Fibroblast of skin of right biceps (primary cell): ENCODE data around the gene PPP1R1B.
A peak's percentile ranks its signal among the peaks of the same experiment; 100 is the strongest.

Source experiments
- DNase-seq: peaks from one replicate; pipeline ENCODE4 v3.0.0-alpha.2; 2013

Gene PPP1R1B

DNA sequence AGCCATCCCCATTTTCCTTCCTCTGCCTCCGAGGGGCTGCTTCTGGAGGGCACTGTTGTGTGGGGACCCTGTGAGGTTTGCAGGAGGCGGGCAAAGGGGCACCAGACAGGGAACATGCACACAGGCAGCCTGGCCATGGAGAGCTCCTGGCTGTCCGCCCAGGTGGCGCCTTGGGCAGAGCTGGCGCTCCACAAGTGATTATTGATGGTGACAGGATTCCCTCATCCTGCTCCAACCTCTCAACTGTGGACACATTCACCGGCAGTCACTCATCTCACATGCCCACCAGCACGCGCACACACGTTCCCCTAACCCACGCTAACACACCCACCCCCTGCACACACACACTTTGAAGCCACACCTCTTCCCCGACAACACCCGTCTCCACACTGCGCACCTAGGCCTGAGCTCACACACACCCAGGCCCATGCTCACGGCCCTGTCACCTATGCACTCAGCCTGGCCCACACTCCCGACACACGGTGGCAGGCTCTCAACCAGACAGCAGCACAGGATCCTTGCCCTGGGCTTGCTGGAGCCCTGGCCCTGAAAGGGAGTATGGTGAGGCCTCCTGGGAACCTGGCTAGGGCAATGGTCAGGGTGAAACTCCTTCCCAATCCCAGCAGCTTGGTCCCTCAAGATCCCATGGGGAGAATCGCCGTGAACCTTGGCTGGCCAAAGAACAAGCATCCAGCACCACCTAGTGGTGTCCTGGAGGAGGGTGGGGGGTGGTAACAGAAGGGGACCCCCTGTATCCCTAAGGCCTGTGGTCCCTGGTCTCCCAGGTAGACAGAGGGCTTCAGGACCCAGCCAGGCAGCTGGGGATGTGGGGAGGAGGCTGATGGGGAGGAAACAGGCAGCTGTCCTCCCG, 45.1 kb downstream of the PPP1R1B start:
- peak; percentile 31 for DNase-seq

DNA sequence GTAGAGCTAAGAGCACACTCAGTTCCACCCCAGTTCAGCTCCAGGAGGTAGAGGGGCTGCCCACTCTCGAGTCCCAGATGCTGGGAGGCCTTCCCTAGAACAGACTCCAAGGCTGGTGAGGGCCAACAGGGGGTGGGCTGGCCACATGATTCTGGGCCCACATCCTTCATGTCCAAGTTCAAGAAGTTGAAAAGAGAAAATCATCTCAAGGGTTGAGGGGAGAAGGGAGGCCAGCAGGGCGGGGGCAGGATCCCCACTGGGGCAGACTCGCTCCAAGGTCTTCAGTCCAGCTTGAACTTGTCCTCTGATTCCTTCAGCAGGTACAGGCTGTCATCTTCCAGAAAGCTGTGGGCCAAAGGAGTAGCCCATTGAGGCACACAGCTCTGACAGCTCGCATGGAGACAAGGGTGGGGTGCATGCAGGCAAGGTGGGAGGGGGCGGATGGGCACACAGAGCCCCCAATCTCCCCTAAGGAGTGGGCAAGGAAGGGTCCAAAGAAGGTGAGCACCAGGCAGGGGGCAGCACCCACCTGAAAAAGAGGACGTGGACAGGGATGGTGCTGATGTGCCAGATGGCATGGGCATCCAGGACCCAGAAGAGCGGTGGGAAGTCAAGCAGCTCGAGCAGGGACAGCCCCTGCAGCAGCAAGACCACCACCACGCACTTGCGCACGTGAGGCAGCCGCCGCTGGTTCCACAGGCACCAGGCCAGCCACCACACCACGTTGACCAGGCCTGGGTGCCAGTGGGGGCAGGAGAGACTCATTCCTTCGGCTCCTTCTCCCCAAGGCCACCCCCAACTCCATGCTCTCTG, 46.0 kb downstream of the PPP1R1B start:
- no peak for DNase-seq

DNA sequence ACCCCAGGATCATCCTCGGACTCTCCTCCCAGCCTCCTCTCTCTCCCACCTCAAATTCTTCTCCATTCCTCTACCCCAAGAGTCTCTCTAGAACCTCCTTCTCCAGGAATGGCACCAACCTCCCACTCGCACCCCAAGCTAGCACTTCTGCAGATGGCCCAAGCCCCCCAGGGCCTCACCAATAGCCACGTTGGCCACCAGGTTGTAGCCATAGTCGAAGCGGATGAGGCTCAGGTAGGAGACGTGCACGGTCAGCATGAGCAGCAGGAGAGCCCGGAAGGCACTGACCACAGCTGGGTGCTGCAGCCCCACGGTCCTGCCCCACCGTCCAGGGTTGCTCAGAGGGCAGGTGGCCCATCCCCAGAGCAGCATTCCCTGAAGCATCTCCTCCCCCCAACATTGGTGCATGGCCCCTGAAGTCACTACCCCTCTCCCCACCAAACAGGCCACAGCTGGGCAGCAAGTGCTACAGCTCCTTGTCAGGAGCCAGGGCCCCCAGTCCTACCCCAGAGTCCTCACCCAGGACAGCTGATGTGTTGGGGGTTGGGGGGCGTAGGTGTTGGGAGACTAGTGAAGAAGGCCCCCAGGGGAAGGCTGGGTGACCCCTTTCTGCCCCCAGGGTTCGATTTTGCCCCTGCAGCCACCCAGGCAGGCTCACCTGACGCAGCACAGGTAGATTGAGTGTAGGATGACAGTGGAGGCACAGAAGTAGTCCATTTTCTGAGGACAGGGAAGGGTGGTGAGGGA, 46.8 kb downstream of the PPP1R1B start:
- no peak for DNase-seq

DNA sequence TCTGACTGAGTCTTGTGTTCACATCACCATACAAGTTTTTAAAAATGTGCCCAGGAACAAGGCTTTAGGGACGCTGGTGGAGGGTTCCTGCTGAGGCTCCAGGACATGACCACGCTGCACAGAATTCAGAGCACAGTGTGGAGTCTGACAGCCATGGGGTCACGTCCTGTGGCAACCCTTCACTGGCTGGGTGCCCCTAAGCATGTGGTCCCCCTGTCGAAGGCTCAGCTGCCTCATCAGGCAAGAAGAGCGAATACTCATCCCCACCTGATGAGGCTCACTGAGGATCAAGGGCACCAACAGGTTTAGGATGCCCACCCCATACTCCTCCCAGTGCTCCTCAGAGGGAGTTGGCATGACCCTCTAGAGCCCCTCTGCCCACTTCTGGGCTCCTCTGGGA, 47.4 kb downstream of the PPP1R1B start:
- no peak for DNase-seq

DNA sequence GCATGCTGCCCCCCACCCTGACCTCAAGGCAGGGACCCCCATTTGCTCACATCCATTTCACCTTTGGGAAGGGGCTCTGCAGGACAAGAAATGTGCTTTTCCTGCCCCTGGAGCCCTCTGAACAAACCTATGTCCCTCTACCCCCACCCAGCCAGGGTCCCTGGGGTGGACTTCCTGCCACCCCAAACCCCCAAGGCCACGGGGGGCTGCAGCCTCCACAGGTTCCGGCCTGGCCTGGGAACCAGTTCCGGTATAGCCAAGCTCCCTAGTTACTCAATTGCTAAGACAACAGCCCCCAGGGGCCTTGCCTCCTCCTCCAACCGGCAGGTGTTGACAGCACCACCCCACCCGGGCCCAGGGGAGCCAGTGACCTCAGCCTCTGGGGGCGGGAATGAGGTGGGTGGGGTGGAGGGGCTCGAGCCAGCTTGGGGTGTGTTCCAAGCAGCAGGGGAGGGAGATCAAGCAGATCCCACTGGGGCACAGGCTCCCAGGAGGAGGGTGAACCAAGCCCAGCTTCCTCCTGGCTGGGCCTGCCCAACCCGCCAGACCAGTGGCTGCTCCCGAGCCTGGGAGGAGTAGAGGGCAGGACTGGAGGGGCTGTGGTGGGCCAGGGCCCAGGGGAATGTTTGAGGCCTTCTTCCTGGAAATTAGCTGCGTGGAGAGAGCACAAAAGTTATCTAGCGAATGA, 48.1 kb downstream of the PPP1R1B start:
- DNase-seq, result no peak

DNA sequence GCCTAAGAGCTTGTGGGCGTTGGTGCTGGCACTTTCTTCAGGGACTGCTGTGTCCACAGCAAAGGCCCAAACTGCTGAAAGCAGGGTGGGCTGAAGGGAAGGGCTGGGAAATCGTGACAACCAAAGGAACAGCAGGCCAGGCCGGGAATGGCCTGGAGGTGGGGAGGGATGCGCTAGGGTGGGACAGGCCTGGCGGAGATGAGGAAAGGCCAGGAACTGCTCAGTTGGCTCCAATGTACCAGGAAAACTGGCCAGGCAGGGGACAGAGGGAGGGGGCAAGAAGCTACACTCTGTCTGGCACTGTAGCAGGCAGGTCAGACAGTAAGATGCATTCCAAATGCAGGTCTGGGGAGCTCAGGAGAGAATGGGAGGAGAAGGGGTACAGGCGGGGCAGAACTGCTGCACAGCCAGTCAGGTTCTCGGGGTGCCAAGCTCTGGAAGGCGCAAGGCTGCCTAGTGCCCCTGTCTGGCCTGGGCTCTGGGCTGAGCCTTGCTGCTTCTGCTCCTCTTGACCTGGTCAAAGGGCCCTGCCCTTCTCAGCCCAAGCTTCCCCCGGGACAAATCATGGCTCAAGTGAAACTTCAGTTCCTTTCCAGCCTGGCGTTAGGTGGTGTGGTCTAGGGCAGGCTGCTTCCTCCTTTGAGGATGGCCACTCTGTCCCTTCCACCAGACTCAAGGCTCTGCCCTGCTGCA, 48.8 kb downstream of the PPP1R1B start:
- no peak for DNase-seq

DNA sequence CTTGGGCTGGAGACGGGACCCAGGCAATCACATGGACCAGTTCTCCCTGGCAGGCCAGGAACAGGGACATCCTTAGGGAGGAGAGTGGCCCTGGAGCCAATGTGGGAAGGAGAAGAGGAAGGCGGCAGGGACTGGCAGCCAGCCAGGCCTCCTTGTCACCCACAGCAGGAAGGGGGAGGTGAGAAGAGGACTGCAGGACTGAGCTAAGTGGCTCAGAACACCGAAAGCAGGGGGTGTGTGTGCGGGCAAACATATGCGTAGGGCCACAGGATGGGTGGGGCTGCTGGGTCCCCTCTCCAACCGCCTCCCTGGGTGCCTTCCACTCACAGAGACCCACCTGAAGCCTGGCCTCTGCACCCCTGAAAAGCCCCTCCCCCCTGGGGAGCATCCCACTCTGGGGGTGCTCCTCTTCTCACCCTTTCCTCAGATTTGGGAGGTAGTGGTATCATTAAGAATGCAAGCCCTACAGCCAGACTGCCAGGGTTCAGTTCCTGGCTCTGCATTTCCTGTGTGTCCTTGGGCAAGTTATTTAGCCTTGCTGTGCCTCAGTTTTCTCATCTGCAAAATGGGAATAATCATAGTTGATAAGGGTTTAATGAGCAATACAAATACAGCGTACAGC, 49.6 kb downstream of the PPP1R1B start:
- peak; percentile 42 for DNase-seq

DNA sequence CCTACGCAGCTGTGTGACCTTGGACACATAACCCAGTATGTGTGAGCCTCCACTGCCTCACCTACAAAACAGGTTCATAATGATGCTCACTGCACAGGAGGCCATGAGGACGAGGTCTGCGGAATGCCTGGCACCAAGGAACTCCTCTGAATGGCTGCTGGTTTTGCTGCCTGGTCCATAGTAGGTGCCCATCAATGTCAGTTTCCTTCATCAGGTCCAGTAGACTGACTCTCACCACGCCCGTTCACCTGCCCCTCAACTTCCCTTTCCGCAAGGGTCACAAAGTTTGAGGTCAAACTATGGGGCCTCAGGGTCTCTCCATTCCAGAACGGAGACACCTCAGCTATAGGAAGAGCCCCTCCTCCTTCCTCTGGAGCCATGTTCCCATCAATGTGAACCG, 50.3 kb downstream of the PPP1R1B start:
- no peak for DNase-seq

DNA sequence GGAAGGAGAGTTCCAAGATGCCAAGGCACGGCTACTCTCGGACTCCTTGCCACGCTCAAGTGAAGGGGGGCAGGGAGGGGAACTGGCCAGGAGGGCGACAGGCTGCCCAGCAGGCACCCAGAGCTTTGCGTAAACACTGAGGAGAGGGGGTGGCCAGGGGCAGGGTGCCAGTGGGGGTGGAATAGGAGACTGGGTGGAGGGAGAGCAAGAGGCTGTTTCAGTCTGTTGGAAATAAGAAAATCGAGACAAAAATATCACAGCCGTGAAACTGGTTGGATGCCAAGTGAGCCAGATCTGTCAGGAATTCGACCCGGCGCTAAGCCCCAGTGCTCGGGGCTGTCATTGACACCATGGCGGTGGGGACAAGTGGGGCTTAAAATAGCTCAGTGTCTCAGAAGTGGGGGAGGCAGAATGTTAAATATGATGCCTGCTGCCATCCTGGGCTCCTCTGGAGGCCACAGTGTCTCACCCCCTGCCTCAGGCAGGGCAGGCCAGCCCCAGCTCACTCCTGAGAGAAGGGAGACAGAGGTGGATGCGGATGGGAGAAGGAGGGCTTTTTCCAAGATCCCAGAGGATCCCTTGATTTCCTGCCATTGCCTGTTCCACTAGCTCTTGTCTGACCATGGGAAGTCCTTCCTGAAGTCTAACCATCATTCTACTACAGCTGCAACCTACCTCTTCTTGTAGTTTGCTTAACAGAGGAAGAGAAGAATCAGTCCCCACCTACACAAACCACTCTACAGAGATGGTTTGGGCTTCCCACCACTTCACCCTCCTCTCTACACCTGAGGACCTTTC, 51.0 kb downstream of the PPP1R1B start:
- peak; percentile 45 for DNase-seq

DNA sequence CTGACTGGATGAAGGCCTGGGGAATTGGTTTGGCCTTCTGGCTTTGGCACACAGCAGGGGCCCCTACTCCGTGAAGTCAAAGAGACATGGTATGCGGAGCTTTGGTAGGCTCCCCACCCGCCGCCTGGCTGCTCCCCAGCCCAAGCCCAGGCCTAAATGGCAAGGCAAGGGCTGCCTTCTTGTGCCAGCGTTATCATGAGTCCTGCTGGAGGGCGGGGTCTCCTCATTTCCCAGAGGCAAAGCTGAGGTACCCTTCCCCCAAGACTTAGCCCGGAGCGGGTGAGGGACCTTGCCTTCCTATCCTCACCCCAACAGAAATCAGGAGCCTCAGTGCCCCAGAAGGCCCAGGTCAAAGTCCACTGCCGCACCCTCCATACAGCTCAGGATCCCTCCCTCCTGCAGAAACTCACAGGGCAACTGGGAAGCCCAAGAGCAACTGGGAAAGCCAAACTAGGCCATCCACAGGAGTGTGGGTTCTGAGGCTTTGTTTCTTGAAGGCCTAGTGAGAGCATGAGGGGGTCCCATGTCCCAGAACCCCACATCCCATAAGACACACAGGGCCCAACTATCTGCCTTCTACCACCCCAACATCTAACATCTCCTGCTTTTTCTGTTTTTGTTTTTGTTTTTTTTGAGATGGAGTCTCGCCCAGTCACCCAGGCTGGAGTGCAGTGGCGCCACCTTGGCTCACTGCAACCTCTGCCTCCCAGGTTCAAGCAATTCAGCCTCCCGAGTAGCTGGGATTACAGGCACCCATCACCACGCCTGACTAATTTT, 51.8 kb downstream of the PPP1R1B start:
- DNase-seq, result no peak

DNA sequence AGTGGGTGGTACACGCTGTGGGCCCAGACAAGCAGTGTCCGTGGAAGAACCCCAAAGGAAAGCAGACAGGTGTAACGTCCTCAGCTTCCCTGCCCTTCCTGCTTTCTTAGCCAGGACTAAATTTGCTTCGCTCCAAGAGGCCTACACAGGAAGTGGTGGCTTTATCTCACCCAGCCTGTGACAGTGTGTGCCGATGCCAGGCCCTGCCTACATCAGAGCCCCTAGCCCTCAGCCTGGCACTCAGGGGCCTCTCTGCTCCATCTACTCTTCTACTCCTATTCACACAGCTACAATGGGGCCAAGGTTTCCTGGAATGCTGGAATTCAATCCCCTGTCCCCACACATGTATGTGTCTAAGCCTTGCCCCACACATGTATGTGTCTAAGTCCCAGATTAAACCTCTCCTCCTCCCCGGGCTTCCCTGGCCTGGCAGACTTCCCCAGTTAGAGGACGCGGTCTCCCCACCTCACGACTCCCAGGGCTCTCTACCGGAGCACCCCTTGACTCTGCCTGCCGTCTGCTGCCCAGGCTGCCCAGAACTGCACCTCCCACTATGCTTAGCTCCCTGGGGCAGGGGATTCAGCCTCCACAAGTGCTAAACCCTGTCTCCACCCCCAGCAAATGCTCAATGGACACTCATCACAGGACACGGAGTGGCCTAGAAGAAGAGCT, 52.9 kb downstream of the PPP1R1B start:
- DNase-seq, result no peak

DNA sequence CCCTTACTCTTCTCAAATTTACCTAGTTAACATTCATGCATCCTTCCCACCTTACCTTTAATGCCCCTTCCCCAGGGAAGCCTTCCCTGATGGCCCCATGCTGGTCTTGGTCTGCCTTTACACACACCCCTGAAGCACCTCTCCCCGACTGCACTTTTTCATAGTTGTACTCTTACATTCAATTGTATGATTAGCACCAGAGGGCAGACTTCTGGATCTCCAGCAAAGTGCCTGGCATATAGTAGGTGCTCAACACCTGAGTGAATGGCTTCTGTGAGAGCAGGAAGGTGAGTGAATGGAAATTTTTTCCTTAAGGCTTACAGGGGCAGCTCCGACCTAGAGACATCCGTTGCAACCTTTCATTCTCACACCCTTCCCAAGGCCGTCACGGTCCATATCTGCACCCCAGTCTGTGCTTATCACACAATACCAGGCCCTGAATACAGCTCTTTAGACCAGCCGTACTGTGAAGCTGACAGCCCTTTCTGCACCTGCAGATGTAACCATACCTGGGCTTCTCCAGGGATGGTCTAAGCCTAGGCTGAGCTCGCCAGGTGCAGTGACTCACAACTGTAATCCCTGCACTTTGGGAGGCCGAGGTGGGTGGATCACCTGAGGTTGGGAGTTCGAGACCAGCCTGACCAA, 56.7 kb downstream of the PPP1R1B start:
- DNase-seq, result no peak

DNA sequence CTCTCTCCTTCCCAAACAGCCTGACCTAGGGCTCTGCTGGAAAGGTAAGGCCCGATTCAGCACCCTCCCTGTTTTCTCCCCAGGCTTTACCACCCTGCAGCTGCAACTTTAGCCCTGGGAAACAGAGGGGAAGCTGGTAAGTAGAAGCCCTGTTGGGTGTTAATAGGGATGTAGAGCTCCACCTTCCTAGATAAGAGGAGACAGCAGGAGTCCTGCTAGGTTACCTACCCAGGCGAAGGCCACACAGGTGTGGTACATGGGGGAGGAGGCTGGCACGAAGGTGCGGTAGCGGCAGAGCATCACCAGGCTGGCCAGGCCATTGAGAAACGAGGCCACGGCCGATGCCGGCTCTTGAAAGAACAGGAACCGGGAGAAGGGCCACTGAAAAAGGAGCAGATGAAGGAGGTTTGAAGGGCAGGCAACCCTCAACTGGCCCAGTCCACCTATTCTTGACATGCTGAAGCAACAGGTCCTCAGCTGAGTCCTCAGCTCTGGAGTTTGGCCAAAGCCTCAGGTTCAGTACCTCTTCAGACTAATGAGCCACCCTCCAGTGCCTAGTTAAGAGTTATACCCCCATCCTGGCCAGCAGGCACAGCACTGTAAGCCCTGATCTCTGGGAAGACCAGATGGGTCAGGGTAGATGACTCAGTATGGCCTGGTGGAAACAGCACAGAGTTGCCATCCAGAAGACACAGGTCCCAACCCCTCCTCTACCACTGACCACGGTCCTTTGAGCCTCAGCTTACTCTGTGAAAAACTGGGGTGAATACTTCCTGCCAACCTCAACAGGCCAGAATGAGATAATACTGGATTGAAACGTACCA, 57.8 kb downstream of the PPP1R1B start:
- DNase-seq, result no peak
